ENCODE data around the gene BTRC.
"Not testable (repeated sequence)": the region's sequence is repeated elsewhere in the genome, so short reads cannot be mapped to it uniquely, and the experiment has no call there.

Gene BTRC

GRCh38 chr10:101385866-101386658, 32.1 kb downstream of the BTRC start:
- in situ Hi-C loops (cut with MboI; ENCODE audit: low pct_unique_long_range_greater_than_20kb, low sequenced_read_pairs, unreplicated experiment): no loop called here
- TF ChIP-seq CTCF (IDR thresholded peaks at IDR 0.05; ENCODE audit: extremely low read depth, insufficient read depth, missing control alignments): no peak
- DNase-seq (ENCODE audit: low spot score): no peak

DNA sequence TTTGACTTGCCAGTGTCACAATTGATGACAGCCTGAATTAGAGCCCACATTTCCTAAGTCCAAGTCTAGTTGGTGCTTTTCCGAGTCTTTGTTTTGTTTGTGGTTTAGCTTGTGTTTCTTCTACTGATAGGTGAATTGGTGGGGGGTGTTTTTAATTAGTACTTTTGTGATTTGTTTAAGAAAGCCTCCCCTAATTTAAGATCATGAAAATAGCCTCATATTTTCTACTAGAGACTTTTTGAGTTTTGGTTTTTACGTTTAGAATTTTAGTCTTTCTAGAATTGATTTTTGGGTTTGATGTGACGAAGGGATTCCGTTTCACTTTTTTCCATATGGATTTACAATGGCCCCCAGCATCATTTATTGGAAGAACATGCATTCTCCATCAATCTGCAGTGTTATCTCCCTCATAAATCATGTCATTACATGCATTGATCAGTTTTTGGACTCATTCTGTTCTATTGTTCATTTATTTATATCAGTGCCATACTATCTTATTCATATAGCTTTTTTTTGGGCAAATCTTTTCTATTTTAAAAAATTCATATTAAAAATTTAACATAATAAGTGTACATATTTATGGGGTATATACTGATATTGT, 32.8 kb downstream of the BTRC start:
- no peak for DNase-seq (ENCODE audit: low spot score)
- TF ChIP-seq CTCF (IDR thresholded peaks at IDR 0.05; ENCODE audit: extremely low read depth, insufficient read depth, missing control alignments): no peak
- in situ Hi-C loops (cut with MboI; ENCODE audit: low pct_unique_long_range_greater_than_20kb, low sequenced_read_pairs, unreplicated experiment): no loop called here

DNA sequence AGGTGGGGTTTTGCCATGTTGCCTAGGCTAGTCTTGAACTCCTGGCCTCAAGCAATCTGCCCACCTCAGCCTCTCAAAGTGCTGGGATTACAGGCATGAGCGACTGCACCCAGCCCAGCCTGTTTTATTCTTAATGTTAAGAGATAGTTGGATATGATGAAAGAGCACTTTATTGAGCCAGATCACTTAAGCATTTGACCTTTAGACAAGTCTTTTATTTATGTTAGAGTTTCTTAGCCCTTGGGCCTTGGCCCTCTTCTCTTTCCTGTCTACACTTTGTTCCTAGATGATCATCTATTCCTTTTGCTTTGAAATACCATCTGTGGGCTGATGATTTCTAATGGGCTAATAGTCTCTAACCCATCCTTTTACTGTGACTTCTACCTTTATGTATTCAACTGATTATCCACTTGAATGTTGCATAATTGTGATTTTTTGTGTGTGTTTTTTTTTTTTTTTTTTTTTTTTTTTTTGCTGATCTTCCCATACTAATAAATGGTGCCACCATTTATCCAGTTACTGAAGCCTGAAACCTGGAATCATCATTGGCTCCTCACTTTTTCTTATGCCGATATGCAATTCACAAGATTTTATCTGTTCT, 34.8 kb downstream of the BTRC start:
- in situ Hi-C loops (cut with MboI; ENCODE audit: low pct_unique_long_range_greater_than_20kb, low sequenced_read_pairs, unreplicated experiment): no loop called here
- no peak for TF ChIP-seq CTCF (IDR thresholded peaks at IDR 0.05; ENCODE audit: extremely low read depth, insufficient read depth, missing control alignments)
- DNase-seq (ENCODE audit: low spot score): no peak

- DNase-seq (ENCODE audit: low spot score); in situ Hi-C loops (cut with MboI; ENCODE audit: low pct_unique_long_range_greater_than_20kb, low sequenced_read_pairs, unreplicated experiment): not testable (repeated sequence)
Measured at GRCh38 chr10:101389532-101389931, 35.6 kb downstream of the BTRC start.

GRCh38 chr10:101389986-101390531, 36.1 kb downstream of the BTRC start:
- TF ChIP-seq CTCF (IDR thresholded peaks at IDR 0.05; ENCODE audit: extremely low read depth, insufficient read depth, missing control alignments): no peak
- in situ Hi-C loops (cut with MboI; ENCODE audit: low pct_unique_long_range_greater_than_20kb, low sequenced_read_pairs, unreplicated experiment): no loop called here
- no peak for DNase-seq (ENCODE audit: low spot score)

GRCh38 chr10:101393378-101393777, 39.4 kb downstream of the BTRC start:
- DNase-seq (ENCODE audit: low spot score): no peak
- in situ Hi-C loops (cut with MboI; ENCODE audit: low pct_unique_long_range_greater_than_20kb, low sequenced_read_pairs, unreplicated experiment): no loop called here
- no peak for TF ChIP-seq CTCF (IDR thresholded peaks at IDR 0.05; ENCODE audit: extremely low read depth, insufficient read depth, missing control alignments)

Data from GM13977 (cell line).